Bronchial epithelial cell (primary cell): ENCODE measurements around the gene UQCC2. TPM values are rescaled to one million over a fixed set of nuclear protein-coding genes. Genes with fewer than 3 reads are reported as not detected.

Experiments
- DNase-seq: peaks from one replicate; pipeline ENCODE4 v3.0.0-alpha.2; 2010; ENCODE audit warnings: low read depth
- FAIRE-seq: peaks from 2 replicates; lab custom pipeline; 2011; peaks lifted over from hg19 to GRCh38; lab: Jason Lieb, UNC
- H3K27me3 ChIP-seq: 2 replicates; pipeline ENCODE4 v1.5.1; 2011; ENCODE audit warnings: low read length; ENCODE audit not compliant: control insufficient read depth, insufficient read depth
- H3K36me3 ChIP-seq: 2 replicates; pipeline ENCODE4 v1.5.1; 2011; ENCODE audit warnings: low read length; ENCODE audit not compliant: control insufficient read depth, insufficient read depth
- H3K4me3 ChIP-seq: 2 replicates; pipeline ENCODE4 v1.5.1; 2011; ENCODE audit warnings: mild to moderate bottlenecking, low read depth, low read length, control low read depth
- CTCF ChIP-seq: IDR thresholded peaks from 2 replicates; pipeline ENCODE4 v1.5.1; 2011; ENCODE audit warnings: mild to moderate bottlenecking, moderate library complexity, low read length, control low read depth, inconsistent platforms; ENCODE audit not compliant: insufficient read depth, severe bottlenecking
- total RNA-seq: library from RNA; depleted of rRNA; stranded (reverse); fragments of >200 nt; gene quantifications from 2 replicates; pipeline ENCODE4 v1.2.1, GENCODE V29; 2014

The UQCC2 gene
- total RNA-seq, 1 donor from 2014 or later: 47.1 TPM

DNA sequence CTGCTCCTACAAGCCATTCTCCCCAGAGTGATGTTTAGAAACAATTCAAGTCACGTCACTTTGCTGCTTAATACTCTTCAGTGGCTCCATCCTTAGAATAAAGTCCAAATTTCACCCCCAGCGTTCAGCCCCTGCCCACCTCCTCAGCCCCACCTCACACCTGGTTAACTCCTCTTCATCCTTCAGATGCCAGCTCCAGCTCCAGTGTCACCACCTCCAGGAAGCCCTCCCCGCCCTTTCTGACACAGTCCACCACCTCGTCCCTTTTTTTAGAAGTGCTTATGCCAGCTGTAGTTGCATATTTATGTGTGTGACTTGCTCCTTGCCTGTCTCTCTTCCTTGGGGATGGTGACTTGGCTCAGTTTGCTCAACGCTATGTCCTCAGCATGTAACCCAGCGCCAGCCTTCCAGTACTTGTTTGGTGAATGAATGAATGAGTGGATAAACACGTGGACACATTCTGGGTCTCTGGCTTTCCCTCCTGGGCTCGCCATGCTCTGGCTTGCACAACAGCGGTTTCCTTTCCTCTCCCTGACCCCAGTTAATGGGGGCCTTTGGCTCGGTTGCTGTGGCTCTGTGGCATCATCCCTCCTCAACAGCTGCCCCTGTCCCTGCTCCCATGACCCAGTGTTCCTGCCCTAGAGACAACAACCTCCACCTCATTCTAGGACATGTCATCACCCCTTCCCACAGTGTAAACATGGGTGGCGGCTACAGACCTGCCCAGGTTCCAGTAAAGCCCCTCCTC is 38.9 kb upstream of the UQCC2 start:
- FAIRE-seq (peak; percentile 55), DNase-seq (peak; percentile 42)
- H3K27me3 ChIP-seq: no peaks in the 10 kb centered on the region
- no peaks in the 10 kb centered on the region for H3K36me3 ChIP-seq
- H3K4me3 ChIP-seq: no peak overlapping the region
- no peak for TF ChIP-seq CTCF

DNA sequence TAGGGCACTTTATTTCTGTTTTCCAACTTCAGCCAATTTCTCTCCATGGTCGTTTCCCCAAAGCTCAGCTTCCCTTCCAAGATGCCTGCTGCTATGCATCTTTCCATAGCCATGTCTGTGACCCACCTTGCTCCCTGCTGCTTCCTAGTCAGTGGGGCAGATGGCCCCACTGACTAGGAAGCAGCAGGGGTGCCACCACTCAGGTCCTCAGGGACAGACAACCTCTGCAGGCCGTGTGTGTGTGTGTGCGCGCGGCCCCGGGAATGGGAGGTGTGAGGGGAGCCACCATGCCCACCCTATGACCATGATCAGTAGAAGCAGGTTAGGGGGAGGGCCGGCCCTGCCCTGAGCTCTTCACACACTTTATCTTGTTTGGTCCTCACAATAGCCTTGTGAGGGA is 37.9 kb upstream of the UQCC2 start:
- no peak for FAIRE-seq
- Histone ChIP-seq H3K36me3 (no peaks in the 10 kb centered on the region), H3K27me3 (no peaks in the 10 kb centered on the region), H3K4me3 (no peak overlapping the region)
- DNase-seq: no peak
- TF ChIP-seq CTCF: no peak

DNA sequence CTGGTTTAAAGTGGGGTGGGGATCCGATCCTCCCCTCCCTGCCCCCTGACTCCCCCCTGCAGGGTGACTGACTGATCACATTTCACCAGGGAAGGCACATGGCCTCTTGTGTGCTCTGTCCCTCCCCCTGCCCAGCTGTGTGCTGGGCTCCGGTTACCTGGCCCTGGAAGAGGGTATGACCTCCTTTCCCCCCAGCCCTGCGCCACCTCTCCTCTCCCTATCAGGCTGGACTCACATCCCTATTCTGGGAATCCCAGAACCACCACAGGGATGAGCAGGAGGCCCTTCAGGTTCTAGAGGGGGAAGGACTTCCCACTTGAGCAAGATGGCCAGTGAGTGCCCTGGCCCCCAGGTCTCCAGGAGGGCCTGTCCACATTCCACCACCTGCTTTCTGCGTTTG is 37.3 kb upstream of the UQCC2 start:
- Histone ChIP-seq H3K36me3 (no peaks in the 10 kb centered on the region), H3K27me3 (no peaks in the 10 kb centered on the region), H3K4me3 (no peak overlapping the region)
- DNase-seq: no peak
- FAIRE-seq: no peak
- TF ChIP-seq CTCF: no peak

GRCh38 chr6:33747823-33748222 is 36.3 kb upstream of the UQCC2 start:
- FAIRE-seq (peak; percentile 13), DNase-seq (no peak)
- no peak overlapping the region for H3K4me3 ChIP-seq
- no peak for TF ChIP-seq CTCF
- H3K27me3 ChIP-seq: no peaks in the 10 kb centered on the region
- no peaks in the 10 kb centered on the region for H3K36me3 ChIP-seq

DNA sequence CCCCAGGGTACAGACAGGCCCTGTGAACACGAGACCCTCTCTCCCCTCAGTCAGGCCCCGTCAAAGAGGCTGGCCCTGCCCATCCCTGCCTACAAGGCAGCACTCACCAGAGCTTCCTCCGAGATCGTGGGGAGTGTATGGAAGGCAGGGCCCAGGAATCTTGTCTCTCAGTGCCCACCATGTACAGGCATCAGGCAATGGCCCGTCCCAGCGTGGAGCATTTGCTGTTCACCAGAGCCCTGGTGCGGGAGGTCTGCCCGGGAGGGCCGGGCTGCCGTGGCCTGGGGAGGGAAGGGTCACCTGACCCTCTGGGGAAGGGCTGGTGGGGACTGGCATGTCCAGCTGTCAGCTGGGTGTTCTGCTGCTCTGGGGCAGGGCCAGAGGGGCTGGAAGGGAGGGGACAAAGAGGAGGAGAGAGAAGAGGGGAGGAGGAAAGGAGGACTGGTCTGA is 35.2 kb upstream of the UQCC2 start, which contains the start of gene IP6K3:
Gene IP6K3 (minus strand): TSS at position 255 of the 450 bp plus-strand sequence. CDS start 11,429 bp downstream, outside the sequence.
- TF ChIP-seq CTCF: no peak
- H3K4me3 ChIP-seq: no peak within 1 kb of the TSS
- FAIRE-seq (no peak), DNase-seq (no peak)
- H3K27me3 ChIP-seq: no peaks in the 10 kb centered on the region
- H3K36me3 ChIP-seq: no peaks in the 10 kb centered on the region

DNA sequence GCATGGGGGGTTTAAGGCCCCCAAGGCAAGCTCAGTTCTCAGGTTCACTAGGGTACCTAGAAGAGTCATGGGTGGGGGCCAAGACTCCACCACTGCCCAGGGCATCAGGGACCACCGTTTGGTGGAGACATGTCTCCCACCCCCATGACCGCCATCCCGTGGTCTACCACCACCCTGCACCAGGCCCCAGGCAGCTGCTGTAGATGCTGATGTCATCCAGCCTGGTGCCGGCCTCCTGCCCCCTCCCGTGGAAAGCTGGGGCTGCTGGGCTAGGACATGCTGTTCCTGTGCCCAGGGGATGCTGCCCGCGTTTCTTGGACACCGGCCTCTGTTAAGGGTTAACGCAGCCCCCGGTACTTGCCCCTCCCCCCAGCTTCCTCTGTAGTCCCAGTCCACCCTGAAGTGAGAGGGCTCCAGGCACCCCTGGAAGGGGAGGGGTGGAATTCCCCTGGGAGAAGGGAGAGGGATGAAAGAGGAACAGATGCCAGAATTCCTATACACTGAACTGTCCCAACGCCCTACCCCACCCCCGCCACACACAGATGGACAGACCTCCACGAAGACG is 34.6 kb upstream of the UQCC2 start:
- no peak overlapping the region for H3K4me3 ChIP-seq
- H3K27me3 ChIP-seq: no peaks in the 10 kb centered on the region
- H3K36me3 ChIP-seq: no peaks in the 10 kb centered on the region
- peak; percentile 9 for TF ChIP-seq CTCF
- FAIRE-seq (no peak), DNase-seq (peak; percentile 29)
